Measurements from ENCODE around the gene RTN4.

- TF ChIP-seq CTCF (IDR thresholded peaks at IDR 0.05; ENCODE audit: low read depth, low read length, poor library complexity, severe bottlenecking) (no peak), EZH2phosphoT487 (IDR thresholded peaks at IDR 0.05; ENCODE audit: borderline replicate concordance, low read length) (no peak)
Observed at GRCh38 chr2:55027226-55027625, 23.0 kb downstream of the RTN4 start.

Data from DOHH2 (cell line).